GM18867 (cell line): ENCODE results near the gene ASPN.

ENCODE experiments used
- ATAC-seq: cut with Tn5 transposase; IDR thresholded peaks from one replicate; pipeline ENCODE4 v1.9.1; 2021; ENCODE audit warnings: mild to moderate bottlenecking, moderate library complexity; ENCODE audit not compliant: unreplicated experiment

Gene ASPN

GRCh38 chr9:92478783-92479182 is 3.5 kb downstream of the ASPN start:
- no peak for ATAC-seq

- no peak for ATAC-seq
Observed at GRCh38 chr9:92476962-92477361, 5.3 kb downstream of the ASPN start.

DNA sequence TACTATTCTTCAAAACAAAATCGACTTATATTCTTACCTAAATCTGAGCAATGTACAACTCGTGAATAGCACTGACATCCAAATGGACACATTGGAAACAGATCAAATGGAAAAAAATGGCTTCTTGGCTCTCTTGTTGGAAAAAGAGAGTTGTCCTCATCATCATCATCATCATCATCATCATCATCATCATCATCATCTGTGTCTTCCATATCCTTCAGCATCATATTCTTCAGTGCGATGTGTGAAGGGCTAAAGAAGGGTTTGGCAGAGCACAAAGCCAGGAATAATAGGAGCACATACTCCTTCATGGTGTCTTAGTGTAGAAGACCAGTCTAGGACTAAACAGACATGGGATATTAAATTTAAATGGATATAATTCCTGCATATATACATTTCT is 7.7 kb downstream of the ASPN start:
- ATAC-seq, result no peak

- no peak for ATAC-seq
Observed at GRCh38 chr9:92468206-92468605, 14.1 kb downstream of the ASPN start.

DNA sequence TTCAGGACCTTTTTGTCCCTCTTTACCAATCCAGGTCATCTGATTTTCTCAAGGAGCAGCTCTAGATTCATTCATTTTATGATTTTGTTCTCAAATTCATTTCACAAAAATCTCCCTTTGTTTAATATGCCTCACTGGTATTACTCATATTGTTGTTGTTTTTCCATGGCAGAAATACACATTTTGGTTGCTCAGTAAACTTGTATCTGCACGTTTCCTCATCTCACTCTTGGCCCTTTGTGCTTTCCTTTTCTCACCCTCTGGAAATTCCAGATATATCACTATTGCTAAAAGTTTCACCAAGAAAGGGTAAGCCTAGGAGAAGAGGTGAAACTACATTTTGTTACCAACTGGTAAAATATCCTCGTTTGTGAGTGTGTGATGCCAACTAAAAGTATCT is 14.8 kb downstream of the ASPN start:
- no peak for ATAC-seq

DNA sequence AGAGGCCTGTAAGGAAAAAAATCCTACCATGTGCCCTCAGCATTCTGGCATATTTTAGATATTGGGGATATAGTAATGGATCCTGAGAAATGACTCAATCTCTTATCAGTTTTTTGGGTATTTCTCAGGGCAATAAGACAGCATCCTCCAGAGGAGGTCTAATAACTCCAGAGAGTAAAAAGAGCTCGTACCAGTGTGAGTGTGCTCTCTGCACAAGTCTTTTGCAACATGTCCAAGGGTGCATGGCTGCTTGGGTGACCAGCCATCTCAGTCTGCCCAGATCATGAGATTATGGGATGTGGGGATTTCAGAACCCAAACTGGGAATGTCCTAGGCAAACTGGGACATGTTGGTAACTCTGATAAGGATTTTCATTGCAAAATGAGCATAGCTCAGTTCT is 15.3 kb downstream of the ASPN start:
- no peak for ATAC-seq

DNA sequence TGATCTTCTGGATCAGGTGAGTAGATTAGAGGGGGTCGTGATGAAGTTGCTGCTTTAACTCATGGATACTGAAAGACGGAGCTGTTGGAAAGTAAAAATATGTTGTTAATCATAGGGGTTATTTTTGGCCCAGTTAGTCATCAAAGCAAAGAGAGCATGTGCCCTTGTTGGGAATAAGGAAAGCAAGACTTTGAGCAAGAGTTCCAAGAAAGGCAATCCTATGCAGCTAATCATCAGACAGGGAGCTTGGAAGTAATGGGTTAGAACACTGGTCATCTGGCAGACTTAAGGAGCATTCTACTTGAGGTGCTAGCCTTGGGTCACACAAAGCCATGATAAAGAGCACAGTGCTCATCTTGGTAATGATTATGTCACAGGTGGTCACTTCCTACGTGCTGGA is 18.3 kb downstream of the ASPN start:
- no peak for ATAC-seq

GRCh38 chr9:92463387-92463786 is 18.9 kb downstream of the ASPN start:
- no peak for ATAC-seq

GRCh38 chr9:92457576-92457975 is 24.7 kb downstream of the ASPN start:
- no peak for ATAC-seq

DNA sequence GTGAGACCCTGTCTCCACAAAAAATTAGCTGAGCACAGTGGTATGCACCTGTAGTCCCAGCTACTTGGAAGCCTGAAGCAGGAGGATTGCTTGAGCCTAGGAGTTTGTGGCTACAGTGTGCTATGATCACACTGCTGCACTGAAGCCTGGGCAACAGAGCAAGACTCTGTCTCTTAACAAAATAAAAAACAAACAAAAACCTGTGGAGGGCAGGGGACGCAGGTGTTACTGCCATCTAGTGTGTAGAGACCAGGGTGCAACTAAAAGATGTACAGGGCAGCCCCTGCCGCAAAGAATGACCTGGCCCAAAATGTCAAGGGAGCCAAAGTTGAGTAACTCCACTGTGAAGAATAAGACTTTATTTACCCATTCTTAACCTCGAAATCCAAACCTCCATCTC is 27.1 kb downstream of the ASPN start:
- ATAC-seq, result no peak

GRCh38 chr9:92446536-92446935 is 35.8 kb downstream of the ASPN start:
- ATAC-seq, result no peak

DNA sequence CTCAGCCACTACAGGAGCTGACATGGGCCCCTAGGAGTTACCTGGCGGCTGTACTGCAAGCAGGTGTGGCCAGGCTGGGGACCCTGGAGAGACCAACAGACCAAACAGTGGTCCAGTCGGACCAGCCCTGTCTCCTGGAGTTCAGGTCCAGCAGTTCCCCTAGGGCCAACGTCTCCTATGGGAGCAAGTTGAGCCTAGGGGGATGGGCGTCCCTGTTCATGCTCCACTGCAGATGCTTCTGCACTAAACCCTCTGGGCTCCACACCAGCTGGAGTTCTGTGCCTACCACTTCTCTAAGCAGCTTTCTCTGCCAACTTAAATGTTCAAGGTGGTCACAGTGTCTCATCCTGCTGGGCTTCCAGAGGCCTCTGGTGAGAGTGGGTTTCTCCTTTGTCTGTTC is 37.5 kb downstream of the ASPN start:
- no peak for ATAC-seq

GRCh38 chr9:92440751-92441046 is 41.6 kb downstream of the ASPN start:
- no peak for ATAC-seq

DNA sequence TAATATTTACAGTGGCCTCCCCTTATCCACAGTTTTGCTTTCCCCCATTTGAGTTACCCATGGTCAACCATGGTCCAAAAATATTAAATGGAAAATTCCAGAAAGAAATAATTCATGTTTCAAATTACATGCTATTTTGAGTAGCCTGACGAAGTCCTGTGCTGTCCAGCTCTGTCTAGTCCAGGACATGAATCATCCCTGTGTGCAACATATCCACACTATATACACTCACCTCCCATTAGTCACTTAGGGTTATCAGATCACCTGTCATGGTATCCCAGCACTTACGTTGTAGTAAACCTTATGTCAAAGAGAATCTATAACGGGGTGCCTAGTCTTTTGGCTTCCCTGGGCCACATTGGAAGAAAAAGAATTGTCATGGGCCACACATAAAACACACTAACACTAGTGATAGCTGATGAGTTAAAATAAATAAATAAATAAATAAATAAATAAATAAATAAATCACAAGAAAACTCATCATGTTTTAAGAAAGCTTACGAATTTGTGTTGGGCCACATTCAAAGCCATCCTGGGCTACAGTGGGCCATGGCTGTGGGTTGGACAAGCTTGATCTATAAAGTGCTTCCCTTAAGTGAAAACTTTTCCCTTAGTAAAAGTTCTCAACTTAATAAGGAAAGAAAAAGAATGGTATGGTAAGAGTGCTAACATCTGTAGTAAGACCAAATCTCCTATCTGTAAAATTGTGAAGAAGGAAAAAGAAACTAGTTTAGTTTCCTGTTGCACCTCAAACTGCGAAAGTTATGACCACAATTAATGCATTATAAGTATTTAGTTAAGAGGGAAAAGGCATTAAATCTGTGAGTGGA is 42.2 kb downstream of the ASPN start:
- no peak for ATAC-seq

- ATAC-seq, result no peak
Observed at GRCh38 chr9:92438900-92439526, 43.3 kb downstream of the ASPN start.

DNA sequence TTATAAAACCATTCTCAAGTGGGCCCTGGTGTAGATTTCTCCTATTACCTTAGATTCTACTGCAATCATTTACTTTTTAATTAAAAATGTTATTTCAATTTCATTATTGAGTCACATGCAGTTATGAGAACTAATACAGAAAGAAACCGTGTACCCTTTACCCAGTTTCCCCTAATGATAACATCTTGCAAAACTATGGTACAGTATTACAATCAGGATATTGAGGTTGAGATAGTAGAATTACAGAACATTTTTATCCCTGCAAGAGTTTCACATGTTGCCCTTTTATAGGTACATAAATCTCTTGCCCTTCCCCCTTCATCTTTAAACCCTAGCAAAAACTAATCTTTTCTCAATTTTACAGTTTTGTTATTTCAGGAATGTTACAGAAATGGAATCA is 47.0 kb downstream of the ASPN start:
- no peak for ATAC-seq

DNA sequence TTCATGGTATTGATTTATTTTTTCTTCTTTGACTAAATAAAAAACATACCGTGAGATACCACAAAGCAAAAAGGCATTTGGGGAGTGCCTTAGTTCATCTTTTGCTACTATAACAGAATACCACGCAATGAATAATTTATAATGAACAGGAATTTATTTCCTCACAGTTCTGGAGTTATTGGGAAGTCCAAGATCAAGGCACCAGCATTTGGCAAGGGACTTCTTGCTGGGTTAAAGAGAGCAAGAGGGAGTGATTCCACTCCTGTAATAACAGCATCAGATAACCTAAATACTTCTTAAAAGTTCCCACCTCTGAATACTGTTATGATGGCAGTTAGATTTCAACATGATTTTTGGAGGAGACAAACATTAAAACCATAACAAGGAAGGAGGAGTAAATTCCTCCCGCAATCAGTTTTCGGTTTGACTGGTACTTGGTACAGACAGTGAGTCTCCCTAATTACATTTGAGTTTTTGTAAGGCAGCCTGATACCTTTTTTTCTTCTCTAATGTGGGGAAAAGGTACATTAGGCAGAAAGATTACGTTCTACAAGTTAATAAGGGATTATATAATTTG is 49.2 kb downstream of the ASPN start:
- no peak for ATAC-seq

GRCh38 chr9:92432350-92432749 is 50.0 kb downstream of the ASPN start:
- no peak for ATAC-seq

DNA sequence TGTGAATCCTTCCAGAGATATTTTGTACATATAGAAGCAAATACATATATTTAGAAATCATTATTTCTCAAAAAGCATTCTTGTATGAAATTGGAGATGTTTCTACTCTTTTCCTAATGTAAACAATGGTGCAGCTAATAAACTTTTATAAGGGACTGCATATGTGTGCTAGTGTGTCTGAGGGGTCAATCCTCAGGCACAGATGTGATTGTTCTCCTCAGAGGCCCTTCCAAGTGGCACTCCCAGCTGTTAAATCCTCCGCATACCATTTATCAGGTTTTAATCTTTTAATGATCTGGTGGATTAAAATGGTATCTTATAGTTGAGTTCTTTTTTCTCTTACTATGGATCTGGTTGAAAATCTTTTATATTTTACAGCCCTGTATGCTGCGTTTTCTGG is 52.5 kb downstream of the ASPN start:
- ATAC-seq, result no peak

- no peak for ATAC-seq
Observed at GRCh38 chr9:92426501-92427145, 55.7 kb downstream of the ASPN start.

DNA sequence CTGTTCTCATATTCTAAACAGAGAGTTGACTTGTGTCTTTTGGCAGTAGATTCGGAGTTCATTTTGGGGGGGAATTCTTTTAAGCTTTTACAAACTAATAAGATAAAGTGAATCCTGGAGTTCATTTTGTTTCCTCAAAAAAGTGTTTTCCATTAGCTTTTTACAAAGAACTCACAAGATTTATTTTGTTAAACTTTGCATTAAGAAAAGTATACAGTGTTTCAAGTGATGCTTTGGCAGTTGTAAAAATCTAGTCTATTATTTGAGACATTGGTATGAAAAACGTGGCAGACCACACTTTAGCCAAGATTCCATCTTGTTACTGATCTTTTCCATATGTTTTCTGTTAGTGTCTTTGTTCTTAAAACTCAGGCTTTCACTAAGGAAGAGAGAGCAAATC is 56.8 kb downstream of the ASPN start:
- ATAC-seq, result no peak

DNA sequence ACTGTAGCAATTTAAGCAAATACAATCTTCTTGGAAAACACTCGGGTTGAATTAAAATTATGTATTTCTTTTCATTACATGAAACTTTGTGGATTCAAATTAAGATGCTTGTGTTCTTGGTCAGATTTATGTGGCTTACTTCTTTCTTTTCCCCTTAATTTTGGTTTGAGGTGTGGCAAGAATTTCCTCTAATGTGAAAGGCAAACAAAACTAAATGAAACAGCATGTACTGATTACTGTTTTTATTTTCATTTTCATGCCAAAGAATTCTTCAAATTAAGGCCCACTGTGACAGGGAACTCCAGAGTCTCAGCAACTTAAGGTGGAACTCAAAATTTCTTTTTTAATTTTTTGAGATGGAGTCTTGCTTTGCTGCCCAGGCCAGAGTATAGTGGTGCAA is 58.0 kb downstream of the ASPN start, which contains the start of gene OMD:
OMD (minus strand) TSS at position 132 of the 400 bp plus-strand sequence. CDS start 6,913 bp downstream, outside the sequence.
- no peak for ATAC-seq
